ENCODE results near the gene BMPR1A. TPM values are rescaled to one million over a fixed set of nuclear protein-coding genes. Genes with fewer than 3 reads are reported as not detected.

The BMPR1A gene
- total RNA-seq, 1 experiment from 2014 or later, result 42.6 TPM

DNA sequence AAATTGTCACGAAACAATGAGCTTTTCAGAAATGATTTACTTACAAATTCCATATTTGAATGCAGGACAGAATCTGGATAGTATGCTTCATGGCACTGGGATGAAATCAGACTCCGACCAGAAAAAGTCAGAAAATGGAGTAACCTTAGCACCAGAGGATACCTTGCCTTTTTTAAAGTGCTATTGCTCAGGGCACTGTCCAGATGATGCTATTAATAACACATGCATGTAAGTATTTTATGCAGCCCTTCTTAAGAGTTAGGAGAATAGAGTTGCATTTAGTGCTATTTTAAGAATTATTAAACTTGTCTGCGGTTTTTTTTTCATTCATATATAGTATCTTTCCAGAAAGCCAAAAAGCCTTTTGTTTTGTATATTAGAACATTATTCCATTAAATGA, 133.6 kb downstream of the BMPR1A start:
- POLR2A ChIA-PET, result no interaction called here
- no peaks in the 10 kb centered on the region for H3K9me2 ChIP-seq (ENCODE audit: insufficient read depth)
- H3K27ac ChIP-seq (ENCODE audit: low read depth, low read length), result no peak overlapping the region

DNA sequence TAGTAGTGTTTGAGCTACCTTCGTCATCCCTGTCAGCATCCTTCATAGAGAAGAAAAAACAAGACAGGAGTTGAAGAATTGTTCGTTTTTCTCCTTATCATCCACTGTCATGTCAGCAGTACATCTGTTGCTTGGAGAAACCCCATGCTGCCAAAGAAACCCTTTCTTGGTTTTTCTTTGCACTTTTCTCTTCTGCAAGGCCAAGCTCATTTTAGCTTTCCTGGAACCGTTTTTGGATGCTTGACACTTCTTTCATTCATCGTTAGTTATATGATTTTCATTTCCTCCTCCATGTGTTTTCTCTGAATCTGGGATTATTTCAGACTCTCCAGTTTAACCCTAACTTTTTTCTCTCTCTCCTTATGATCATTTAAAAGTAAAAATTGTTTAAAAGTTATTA, 142.1 kb downstream of the BMPR1A start:
- TF ChIP-seq EGR1 (IDR thresholded peaks at IDR 0.05; ENCODE audit: low read depth) (no peak), CBX3 (IDR thresholded peaks at IDR 0.05; ENCODE audit: low read depth) (no peak), RAD21 (IDR thresholded peaks at IDR 0.05; ENCODE audit: low read depth) (no peak), SP1 (IDR thresholded peaks at IDR 0.05; ENCODE audit: low read depth) (no peak), POLR2A (IDR thresholded peaks at IDR 0.05; ENCODE audit: borderline replicate concordance, extremely low read depth, insufficient read depth, insufficient read length) (no peak), TCF7L2 (IDR thresholded peaks at IDR 0.05; ENCODE audit: borderline replicate concordance, extremely low read depth, insufficient read depth, insufficient read length) (no peak)
- TF ChIP-seq, protein P1, sequence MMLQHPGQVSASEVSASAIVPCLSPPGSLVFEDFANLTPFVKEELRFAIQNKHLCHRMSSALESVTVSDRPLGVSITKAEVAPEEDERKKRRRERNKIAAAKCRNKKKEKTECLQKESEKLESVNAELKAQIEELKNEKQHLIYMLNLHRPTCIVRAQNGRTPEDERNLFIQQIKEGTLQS (IDR thresholded peaks at IDR 0.05), result no peak
- TF ChIP-seq, protein P2, sequence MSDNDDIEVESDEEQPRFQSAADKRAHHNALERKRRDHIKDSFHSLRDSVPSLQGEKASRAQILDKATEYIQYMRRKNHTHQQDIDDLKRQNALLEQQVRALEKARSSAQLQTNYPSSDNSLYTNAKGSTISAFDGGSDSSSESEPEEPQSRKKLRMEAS (IDR thresholded peaks at IDR 0.05), result no peak
- TF ChIP-seq, protein P3, sequence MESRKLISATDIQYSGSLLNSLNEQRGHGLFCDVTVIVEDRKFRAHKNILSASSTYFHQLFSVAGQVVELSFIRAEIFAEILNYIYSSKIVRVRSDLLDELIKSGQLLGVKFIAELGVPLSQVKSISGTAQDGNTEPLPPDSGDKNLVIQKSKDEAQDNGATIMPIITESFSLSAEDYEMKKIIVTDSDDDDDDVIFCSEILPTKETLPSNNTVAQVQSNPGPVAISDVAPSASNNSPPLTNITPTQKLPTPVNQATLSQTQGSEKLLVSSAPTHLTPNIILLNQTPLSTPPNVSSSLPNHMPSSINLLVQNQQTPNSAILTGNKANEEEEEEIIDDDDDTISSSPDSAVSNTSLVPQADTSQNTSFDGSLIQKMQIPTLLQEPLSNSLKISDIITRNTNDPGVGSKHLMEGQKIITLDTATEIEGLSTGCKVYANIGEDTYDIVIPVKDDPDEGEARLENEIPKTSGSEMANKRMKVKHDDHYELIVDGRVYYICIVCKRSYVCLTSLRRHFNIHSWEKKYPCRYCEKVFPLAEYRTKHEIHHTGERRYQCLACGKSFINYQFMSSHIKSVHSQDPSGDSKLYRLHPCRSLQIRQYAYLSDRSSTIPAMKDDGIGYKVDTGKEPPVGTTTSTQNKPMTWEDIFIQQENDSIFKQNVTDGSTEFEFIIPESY (IDR thresholded peaks at IDR 0.05; ENCODE audit: extremely low read depth, insufficient replicate concordance, low read length), result no peak
- TF ChIP-seq, protein P4, sequence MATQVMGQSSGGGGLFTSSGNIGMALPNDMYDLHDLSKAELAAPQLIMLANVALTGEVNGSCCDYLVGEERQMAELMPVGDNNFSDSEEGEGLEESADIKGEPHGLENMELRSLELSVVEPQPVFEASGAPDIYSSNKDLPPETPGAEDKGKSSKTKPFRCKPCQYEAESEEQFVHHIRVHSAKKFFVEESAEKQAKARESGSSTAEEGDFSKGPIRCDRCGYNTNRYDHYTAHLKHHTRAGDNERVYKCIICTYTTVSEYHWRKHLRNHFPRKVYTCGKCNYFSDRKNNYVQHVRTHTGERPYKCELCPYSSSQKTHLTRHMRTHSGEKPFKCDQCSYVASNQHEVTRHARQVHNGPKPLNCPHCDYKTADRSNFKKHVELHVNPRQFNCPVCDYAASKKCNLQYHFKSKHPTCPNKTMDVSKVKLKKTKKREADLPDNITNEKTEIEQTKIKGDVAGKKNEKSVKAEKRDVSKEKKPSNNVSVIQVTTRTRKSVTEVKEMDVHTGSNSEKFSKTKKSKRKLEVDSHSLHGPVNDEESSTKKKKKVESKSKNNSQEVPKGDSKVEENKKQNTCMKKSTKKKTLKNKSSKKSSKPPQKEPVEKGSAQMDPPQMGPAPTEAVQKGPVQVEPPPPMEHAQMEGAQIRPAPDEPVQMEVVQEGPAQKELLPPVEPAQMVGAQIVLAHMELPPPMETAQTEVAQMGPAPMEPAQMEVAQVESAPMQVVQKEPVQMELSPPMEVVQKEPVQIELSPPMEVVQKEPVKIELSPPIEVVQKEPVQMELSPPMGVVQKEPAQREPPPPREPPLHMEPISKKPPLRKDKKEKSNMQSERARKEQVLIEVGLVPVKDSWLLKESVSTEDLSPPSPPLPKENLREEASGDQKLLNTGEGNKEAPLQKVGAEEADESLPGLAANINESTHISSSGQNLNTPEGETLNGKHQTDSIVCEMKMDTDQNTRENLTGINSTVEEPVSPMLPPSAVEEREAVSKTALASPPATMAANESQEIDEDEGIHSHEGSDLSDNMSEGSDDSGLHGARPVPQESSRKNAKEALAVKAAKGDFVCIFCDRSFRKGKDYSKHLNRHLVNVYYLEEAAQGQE (IDR thresholded peaks at IDR 0.05; ENCODE audit: low read depth), result no peak
- no peak overlapping the region for H3K9ac ChIP-seq (ENCODE audit: low read length)
- no peak overlapping the region for H3K27ac ChIP-seq (ENCODE audit: low read depth, low read length)
- no peaks in the 10 kb centered on the region for H3K27me3 ChIP-seq (ENCODE audit: insufficient read depth, low read length)
- no peaks in the 10 kb centered on the region for H3K9me3 ChIP-seq (ENCODE audit: control insufficient read depth in 1 of 2, insufficient read depth in 1 of 2, low read depth in 1 of 2, low read length in 2 of 2)
- BruUV-seq (replicated peaks), result no TSS peak
- no peak for DNase-seq (ENCODE audit: low read depth, low spot score)
- H3K4me1 ChIP-seq (ENCODE audit: control insufficient read depth in 1 of 2, insufficient read depth in 2 of 2, low read length in 2 of 2), result no peaks in the 10 kb centered on the region
- ChIA-PET CTCF (interaction anchor here (0.8 to 1.9 kb wide), 4 partner anchors 13 to 208 kb away, joined by 3 to 4 read pairs (median 4); no protein-coding TSS in a partner anchor), POLR2A (no interaction called here), RAD21 (ENCODE audit: low non-redundant PET in 1 of 2, low total read pairs in 2 of 2, uncharacterized antibody in 2 of 2, unreplicated experiment in 2 of 2) (no interaction called here)
- no peak for ATAC-seq
- intact Hi-C loops (cut with micrococcal nuclease), result loop anchor here (5.0 to 10.0 kb wide), 2 partner anchors 186 to 304 kb away; no protein-coding TSS in a partner anchor
- no peaks in the 10 kb centered on the region for H4K20me1 ChIP-seq (ENCODE audit: insufficient read depth)
- H2AFZ ChIP-seq (ENCODE audit: low read depth, low read length, poor library complexity, severe bottlenecking), result no peak overlapping the region
- H3K4me2 ChIP-seq (ENCODE audit: low read length), result no peak overlapping the region
- no peak overlapping the region for H3K4me3 ChIP-seq (replicated peaks in 1 of 2; ENCODE audit: low read depth in 1 of 2, low read length in 2 of 2)
- peaks cover 5 to 16% of the 10 kb centered on the region in 2 experiments; a peak in 2 of 4 replicates for H3K36me3 ChIP-seq (ENCODE audit: control insufficient read depth in 1 of 2, insufficient read depth in 2 of 2, low read length in 2 of 2)
- H3K79me2 ChIP-seq (ENCODE audit: insufficient read depth, low read length), result no peaks in the 10 kb centered on the region
- H3K9me2 ChIP-seq (ENCODE audit: insufficient read depth), result no peaks in the 10 kb centered on the region

More for the DNA sequence above, 133.6 kb downstream of the BMPR1A start:
- Histone ChIP-seq H3K9me3 (ENCODE audit: control insufficient read depth in 1 of 2, insufficient read depth in 1 of 2, low read depth in 1 of 2, low read length in 2 of 2) (no peaks in the 10 kb centered on the region), H3K36me3 (ENCODE audit: control insufficient read depth in 1 of 2, insufficient read depth in 2 of 2, low read length in 2 of 2) (0 out of 4 replicates have a peak, but pooled peaks cover 0 to 5% of the 10 kb centered on the region in 2 experiments), H3K79me2 (ENCODE audit: insufficient read depth, low read length) (no peaks in the 10 kb centered on the region), H3K4me2 (ENCODE audit: low read length) (no peak overlapping the region), H3K4me1 (ENCODE audit: control insufficient read depth in 1 of 2, insufficient read depth in 2 of 2, low read length in 2 of 2) (peaks cover 0 to 8% of the 10 kb centered on the region in 2 experiments; a peak in 2 of 4 replicates), H3K27me3 (ENCODE audit: insufficient read depth, low read length) (no peaks in the 10 kb centered on the region), H3K4me3 (replicated peaks in 1 of 2; ENCODE audit: low read depth in 1 of 2, low read length in 2 of 2) (no peak overlapping the region), H4K20me1 (ENCODE audit: insufficient read depth) (no peaks in the 10 kb centered on the region), H3K9ac (ENCODE audit: low read length) (no peak overlapping the region), H2AFZ (ENCODE audit: low read depth, low read length, poor library complexity, severe bottlenecking) (no peak overlapping the region)
- BruUV-seq (replicated peaks), result no TSS peak
- intact Hi-C loops (cut with micrococcal nuclease), result loop anchor here (10.0 kb wide), 1 partner anchor 295 kb away; no protein-coding TSS in a partner anchor
- no peak for ATAC-seq
- no peak for TF ChIP-seq POLR2AphosphoS5 (IDR thresholded peaks at IDR 0.05; ENCODE audit: low read depth, low read length)
- TF ChIP-seq, protein P1 (IDR thresholded peaks at IDR 0.05), result no peak
- TF ChIP-seq JUND (IDR thresholded peaks at IDR 0.05), result no peak
- ChIA-PET CTCF (no interaction called here), RAD21 (ENCODE audit: low non-redundant PET in 1 of 2, low total read pairs in 2 of 2, uncharacterized antibody in 2 of 2, unreplicated experiment in 2 of 2) (no interaction called here)
- no peak for DNase-seq (ENCODE audit: low read depth, low spot score)
